ENCODE results near the gene PIBF1.
A peak's percentile ranks its signal among the peaks of the same experiment; 100 is the strongest.
"Not testable (repeated sequence)": the region's sequence is repeated elsewhere in the genome, so short reads cannot be mapped to it uniquely, and the experiment has no call there.

PIBF1 gene

GRCh38 chr13:72781451-72782439, at the start of gene PIBF1, which contains the start of gene DIS3:
TSS of gene PIBF1 (plus strand) at chr13:72782133. CDS start at chr13:72783470, 1,337 bp downstream.
TSS of gene DIS3 (minus strand) at chr13:72781900. CDS start at chr13:72781832, 68 bp downstream.
- peak; percentile 99 for DNase-seq (ENCODE audit: low read depth)

- DNase-seq (ENCODE audit: low read depth), result no peak
These were observed 44.9 kb upstream of the PIBF1 start for GRCh38 chr13:72737033-72737432.

- DNase-seq (ENCODE audit: low read depth), result no peak
These were observed 41.9 kb upstream of the PIBF1 start for GRCh38 chr13:72740015-72740414.

GRCh38 chr13:72745260-72745659, 36.7 kb upstream of the PIBF1 start:
- no peak for DNase-seq (ENCODE audit: low read depth)

GRCh38 chr13:72751220-72751619, 30.7 kb upstream of the PIBF1 start:
- no peak for DNase-seq (ENCODE audit: low read depth)

- DNase-seq (ENCODE audit: low read depth), result no peak
These were observed 27.8 kb upstream of the PIBF1 start for GRCh38 chr13:72754111-72754510.

- DNase-seq (ENCODE audit: low read depth), result peak; percentile 38
These were observed 24.0 kb upstream of the PIBF1 start for GRCh38 chr13:72757792-72758535.

- DNase-seq (ENCODE audit: low read depth), result no peak
These were observed 21.7 kb upstream of the PIBF1 start for GRCh38 chr13:72760189-72760588.

- no peak for DNase-seq (ENCODE audit: low read depth)
These were observed 18.5 kb upstream of the PIBF1 start for GRCh38 chr13:72763411-72763810.

GRCh38 chr13:72774019-72774418, 7.9 kb upstream of the PIBF1 start:
- DNase-seq (ENCODE audit: low read depth), result no peak

- peak; percentile 21 for DNase-seq (ENCODE audit: low read depth)
These were observed 784 bp downstream of the PIBF1 start for GRCh38 chr13:72782717-72783116.

GRCh38 chr13:72784679-72785078, 2.7 kb downstream of the PIBF1 start:
- not testable (repeated sequence) for DNase-seq (ENCODE audit: low read depth)

- no peak for DNase-seq (ENCODE audit: low read depth)
These were observed 6.9 kb downstream of the PIBF1 start for GRCh38 chr13:72788831-72789230.

- DNase-seq (ENCODE audit: low read depth), result no peak
These were observed 10.7 kb downstream of the PIBF1 start for GRCh38 chr13:72792640-72793039.

GRCh38 chr13:72798817-72799216, 16.9 kb downstream of the PIBF1 start:
- no peak for DNase-seq (ENCODE audit: low read depth)

- no peak for DNase-seq (ENCODE audit: low read depth)
These were observed 22.4 kb downstream of the PIBF1 start for GRCh38 chr13:72804301-72804700.

- DNase-seq (ENCODE audit: low read depth), result no peak
These were observed 23.9 kb downstream of the PIBF1 start for GRCh38 chr13:72805676-72806346.

GRCh38 chr13:72806514-72806913, 24.6 kb downstream of the PIBF1 start:
- DNase-seq (ENCODE audit: low read depth), result not testable (repeated sequence)

- DNase-seq (ENCODE audit: low read depth), result peak; percentile 50
These were observed 27.1 kb downstream of the PIBF1 start for GRCh38 chr13:72808917-72809500.

GRCh38 chr13:72820156-72820897, 38.4 kb downstream of the PIBF1 start:
- peak; percentile 59 for DNase-seq (ENCODE audit: low read depth)

GRCh38 chr13:72820898-72821279, 39.0 kb downstream of the PIBF1 start:
- DNase-seq (ENCODE audit: low read depth), result no peak

All from ELR (cell line).